Memory B cell (primary cell): Measurements from ENCODE around the gene GLIPR2.

Source experiments
- ATAC-seq: fragments of 150-1000 bp; cut with Tn5 transposase; 2 replicates; pipeline ENCODE4 v1.10.0; 2021; ENCODE audit warnings: low read depth, mild to moderate bottlenecking, moderate library complexity
- DNase-seq, 2 donors: peaks; one replicate each; pipeline ENCODE4 v3.0.0; 2022; ENCODE audit warnings: low spot score in 2 of 2
- H3K27ac Mint-ChIP-seq: one replicate; pipeline ENCODE4 v1.8.0; 2022; ENCODE audit warnings: mild to moderate bottlenecking, moderate library complexity, mixed read lengths
- H3K27me3 Mint-ChIP-seq: one replicate; pipeline ENCODE4 v1.8.0; 2022; ENCODE audit warnings: mixed read lengths
- H3K36me3 Mint-ChIP-seq: one replicate; pipeline ENCODE4 v1.8.0; 2022; ENCODE audit warnings: mild to moderate bottlenecking, mixed read lengths
- H3K4me1 Mint-ChIP-seq: one replicate; pipeline ENCODE4 v1.8.0; 2022; ENCODE audit warnings: mixed read lengths
- H3K4me3 Mint-ChIP-seq: one replicate; pipeline ENCODE4 v1.8.0; 2022; ENCODE audit warnings: mild to moderate bottlenecking, moderate library complexity, mixed read lengths
- H3K9me3 Mint-ChIP-seq: one replicate; pipeline ENCODE4 v1.8.0; 2022; ENCODE audit warnings: mixed read lengths

The GLIPR2 gene

GRCh38 chr9:36144309-36145232 lies 8.0 kb downstream of the GLIPR2 start:
- H3K27me3 Mint-ChIP-seq, result no peaks in the 10 kb centered on the region
- H3K27ac Mint-ChIP-seq, result peak overlapping the region; percentile 98
- ATAC-seq, result peak; percentile 78
- peaks cover 56% of the 10 kb centered on the region for H3K4me1 Mint-ChIP-seq
- H3K36me3 Mint-ChIP-seq, result peaks cover 13% of the 10 kb centered on the region
- H3K9me3 Mint-ChIP-seq, result peaks cover 6% of the 10 kb centered on the region
- DNase-seq, result peak in 1 of 2 donors; percentile 34
- peak overlapping the region; percentile 99 for H3K4me3 Mint-ChIP-seq

GRCh38 chr9:36145970-36146369 lies 9.4 kb downstream of the GLIPR2 start:
- H3K27ac Mint-ChIP-seq, result peak overlapping the region; percentile 98
- H3K36me3 Mint-ChIP-seq, result peaks cover 14% of the 10 kb centered on the region
- H3K4me1 Mint-ChIP-seq, result peaks cover 53% of the 10 kb centered on the region
- H3K27me3 Mint-ChIP-seq, result no peaks in the 10 kb centered on the region
- ATAC-seq, result no peak
- H3K9me3 Mint-ChIP-seq, result peaks cover 6% of the 10 kb centered on the region
- no peak for DNase-seq
- peak overlapping the region; percentile 99 for H3K4me3 Mint-ChIP-seq

GRCh38 chr9:36146651-36147050 lies 10.1 kb downstream of the GLIPR2 start:
- Mint-ChIP-seq H3K27me3 (no peaks in the 10 kb centered on the region), H3K36me3 (peaks cover 14% of the 10 kb centered on the region), H3K4me3 (no peak overlapping the region), H3K27ac (no peak overlapping the region), H3K9me3 (peaks cover 6% of the 10 kb centered on the region), H3K4me1 (peaks cover 58% of the 10 kb centered on the region)
- DNase-seq (no peak), ATAC-seq (no peak)

- DNase-seq, result no peak
- Mint-ChIP-seq H3K27me3 (no peaks in the 10 kb centered on the region), H3K27ac (peak overlapping the region; percentile 16), H3K9me3 (peaks cover 6% of the 10 kb centered on the region), H3K4me3 (peak overlapping the region; percentile 50), H3K4me1 (peaks cover 58% of the 10 kb centered on the region), H3K36me3 (peaks cover 16% of the 10 kb centered on the region)
- ATAC-seq, result no peak
Measured at GRCh38 chr9:36147441-36148175, 11.1 kb downstream of the GLIPR2 start.

- Mint-ChIP-seq H3K36me3 (peaks cover 16% of the 10 kb centered on the region), H3K27me3 (no peaks in the 10 kb centered on the region), H3K4me1 (peaks cover 57% of the 10 kb centered on the region), H3K4me3 (no peak overlapping the region), H3K27ac (peak overlapping the region; percentile 16), H3K9me3 (peaks cover 6% of the 10 kb centered on the region)
- ATAC-seq (no peak), DNase-seq (no peak)
Measured at GRCh38 chr9:36148311-36149051, 11.9 kb downstream of the GLIPR2 start.

GRCh38 chr9:36149197-36149596 lies 12.7 kb downstream of the GLIPR2 start:
- Mint-ChIP-seq H3K4me3 (no peak overlapping the region), H3K27me3 (no peaks in the 10 kb centered on the region)

GRCh38 chr9:36150574-36151315 lies 14.2 kb downstream of the GLIPR2 start:
- Mint-ChIP-seq H3K4me1 (peaks cover 48% of the 10 kb centered on the region), H3K36me3 (peaks cover 9% of the 10 kb centered on the region), H3K4me3 (peak overlapping the region; percentile 86), H3K27ac (peak overlapping the region; percentile 99), H3K9me3 (peaks cover 3% of the 10 kb centered on the region), H3K27me3 (no peaks in the 10 kb centered on the region)
- DNase-seq (no peak), ATAC-seq (no peak)

More at GRCh38 chr9:36149197-36149596, 12.7 kb downstream of the GLIPR2 start:
- peaks cover 16% of the 10 kb centered on the region for H3K36me3 Mint-ChIP-seq
- H3K9me3 Mint-ChIP-seq, result peaks cover 6% of the 10 kb centered on the region
- DNase-seq (no peak), ATAC-seq (no peak)
- H3K27ac Mint-ChIP-seq, result peak overlapping the region; percentile 99
- peaks cover 58% of the 10 kb centered on the region for H3K4me1 Mint-ChIP-seq

- Mint-ChIP-seq H3K27me3 (no peaks in the 10 kb centered on the region), H3K36me3 (peaks cover 8% of the 10 kb centered on the region), H3K27ac (peak overlapping the region; percentile 99), H3K4me3 (peak overlapping the region; percentile 86), H3K9me3 (no peaks in the 10 kb centered on the region), H3K4me1 (peaks cover 42% of the 10 kb centered on the region)
- peak; percentile 69 to 80 for DNase-seq
- ATAC-seq, result peak; percentile 96
Measured at GRCh38 chr9:36151316-36152210, 15.0 kb downstream of the GLIPR2 start.

GRCh38 chr9:36152741-36153438 lies 16.4 kb downstream of the GLIPR2 start:
- DNase-seq, result no peak
- no peak for ATAC-seq
- H3K9me3 Mint-ChIP-seq, result no peaks in the 10 kb centered on the region
- H3K4me1 Mint-ChIP-seq, result peaks cover 34% of the 10 kb centered on the region
- H3K36me3 Mint-ChIP-seq, result peaks cover 8% of the 10 kb centered on the region
- peak overlapping the region; percentile 71 for H3K4me3 Mint-ChIP-seq
- H3K27ac Mint-ChIP-seq, result peak overlapping the region; percentile 89
- no peaks in the 10 kb centered on the region for H3K27me3 Mint-ChIP-seq

- H3K4me1 Mint-ChIP-seq, result peaks cover 34% of the 10 kb centered on the region
- H3K9me3 Mint-ChIP-seq, result no peaks in the 10 kb centered on the region
- no peak for ATAC-seq
- peak overlapping the region; percentile 71 for H3K4me3 Mint-ChIP-seq
- no peak for DNase-seq
- peak overlapping the region; percentile 89 for H3K27ac Mint-ChIP-seq
- peaks cover 8% of the 10 kb centered on the region for H3K36me3 Mint-ChIP-seq
- no peaks in the 10 kb centered on the region for H3K27me3 Mint-ChIP-seq
Measured at GRCh38 chr9:36153746-36154145, 17.2 kb downstream of the GLIPR2 start.

- Mint-ChIP-seq H3K4me3 (peak overlapping the region; percentile 30), H3K9me3 (no peaks in the 10 kb centered on the region), H3K36me3 (peaks cover 11% of the 10 kb centered on the region), H3K27ac (peak overlapping the region; percentile 89), H3K27me3 (no peaks in the 10 kb centered on the region), H3K4me1 (peaks cover 34% of the 10 kb centered on the region)
- DNase-seq (no peak), ATAC-seq (peak; percentile 8)
Measured at GRCh38 chr9:36154331-36154952, 17.9 kb downstream of the GLIPR2 start.

- Mint-ChIP-seq H3K36me3 (peaks cover 15% of the 10 kb centered on the region), H3K27ac (no peak overlapping the region), H3K27me3 (no peaks in the 10 kb centered on the region), H3K9me3 (no peaks in the 10 kb centered on the region), H3K4me3 (no peak overlapping the region), H3K4me1 (peaks cover 23% of the 10 kb centered on the region)
- ATAC-seq (no peak), DNase-seq (no peak)
Measured at GRCh38 chr9:36156116-36156515, 19.6 kb downstream of the GLIPR2 start.
